Superior temporal gyrus (tissue), 1 donor: Measurements from ENCODE around the gene SUMF2.
"Not testable (repeated sequence)": the region's sequence is repeated elsewhere in the genome, so short reads cannot be mapped to it uniquely, and the experiment has no call there.

Experiments used
- DNase-seq: peaks from one replicate; pipeline ENCODE4 v3.0.0-alpha.2; 2016; ENCODE audit errors: extremely low spot score

SUMF2 gene

DNA sequence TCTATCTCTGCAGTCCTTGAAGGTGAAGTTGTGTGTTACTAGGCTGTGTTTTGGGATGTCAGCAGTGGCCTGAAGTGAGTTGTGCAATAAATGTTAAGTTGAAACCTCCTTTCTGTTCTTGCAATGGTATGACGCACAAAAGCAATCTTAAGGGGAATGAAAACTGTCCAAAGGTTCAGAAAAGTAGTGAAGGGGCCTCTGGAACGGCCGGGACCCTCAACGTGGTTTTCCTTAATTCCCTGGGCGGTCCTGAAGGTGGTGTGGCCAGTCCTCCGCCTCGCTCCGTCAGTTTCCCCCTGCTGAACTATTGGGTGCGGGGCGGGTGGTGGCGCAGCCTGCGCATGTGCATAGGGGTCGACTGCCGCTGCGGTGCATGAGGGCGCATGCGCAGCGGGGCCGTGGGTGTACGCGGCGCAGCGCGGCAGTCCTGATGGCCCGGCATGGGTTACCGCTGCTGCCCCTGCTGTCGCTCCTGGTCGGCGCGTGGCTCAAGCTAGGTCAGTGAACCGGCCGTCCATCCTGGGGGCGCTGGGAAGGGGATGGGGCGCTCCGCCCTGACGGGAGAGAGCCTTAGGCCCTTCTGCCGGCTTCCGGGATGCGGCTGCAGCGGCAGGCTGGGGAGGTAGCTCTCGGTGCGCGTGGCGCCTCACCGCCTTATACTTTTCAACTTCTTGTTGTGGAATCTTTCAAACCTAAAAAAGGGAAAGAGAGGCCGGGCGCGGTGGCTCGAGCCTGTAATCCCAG lies at the start of gene SUMF2:
Gene SUMF2, plus strand, starts transcription at position 405 of the 744 bp plus-strand sequence. Its CDS starts 26 bp downstream, at position 431.
- DNase-seq: peak; percentile 95

- not testable (repeated sequence) for DNase-seq
Measured at GRCh38 chr7:56017015-56017414, 47.1 kb upstream of the SUMF2 start.

GRCh38 chr7:56019501-56019900 lies 44.6 kb upstream of the SUMF2 start:
- no peak for DNase-seq

GRCh38 chr7:56023500-56023899 lies 40.6 kb upstream of the SUMF2 start:
- DNase-seq: no peak

- DNase-seq: no peak
Measured at GRCh38 chr7:56026538-56026937, 37.5 kb upstream of the SUMF2 start.

DNA sequence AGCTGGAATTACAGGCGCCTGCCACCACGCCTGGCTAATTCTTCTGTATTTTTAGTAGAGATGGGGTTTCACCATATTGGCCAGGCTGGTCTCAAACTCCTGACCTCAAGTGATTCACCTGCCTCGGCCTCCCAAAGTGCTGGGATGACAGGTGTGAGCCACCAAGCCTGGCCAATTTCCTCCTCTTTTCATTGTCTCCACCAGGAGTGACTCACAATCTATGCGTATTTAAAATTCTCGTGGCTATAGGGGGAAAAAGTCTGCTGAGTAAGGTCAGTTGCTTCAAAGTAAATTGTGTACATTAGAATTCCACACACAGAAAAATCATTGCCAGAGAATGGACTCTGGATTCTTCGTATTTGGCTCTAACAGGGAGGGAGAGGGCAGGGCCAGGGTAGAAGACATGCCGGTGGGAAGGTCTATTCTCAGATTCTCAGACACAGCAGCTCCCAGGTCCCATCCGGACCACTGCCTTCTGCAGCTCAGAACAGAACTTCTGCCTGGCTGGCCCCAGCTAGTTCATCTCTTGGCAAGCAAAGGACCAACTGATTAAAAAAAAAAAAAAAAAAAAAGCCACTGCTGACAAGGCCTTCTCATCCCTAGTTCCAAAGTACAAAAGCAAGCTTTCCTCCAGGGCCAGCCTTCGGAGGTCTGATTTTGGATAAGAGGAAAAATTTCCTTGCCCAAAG lies 35.0 kb upstream of the SUMF2 start:
- no peak for DNase-seq

GRCh38 chr7:56030340-56030739 lies 33.7 kb upstream of the SUMF2 start:
- no peak for DNase-seq

DNA sequence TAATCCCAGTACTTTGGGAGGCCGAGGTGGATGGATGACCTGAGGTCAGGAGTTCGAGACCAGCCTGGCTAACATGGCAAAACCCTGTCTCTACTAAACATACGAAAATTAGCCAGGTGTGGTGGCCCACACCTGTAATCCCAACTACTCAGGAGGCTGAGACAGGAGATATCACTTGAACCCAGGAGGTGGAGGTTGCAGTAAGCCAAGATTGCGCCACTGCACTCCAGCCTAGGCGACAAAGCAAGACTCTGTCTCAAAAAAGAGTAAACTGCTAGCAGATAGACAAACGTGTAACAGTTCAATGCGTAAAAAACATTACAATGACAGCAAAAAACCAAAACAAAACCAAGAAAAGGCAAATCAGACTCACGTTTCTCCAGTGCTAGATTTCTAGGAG lies 32.5 kb upstream of the SUMF2 start:
- DNase-seq: not testable (repeated sequence)

DNA sequence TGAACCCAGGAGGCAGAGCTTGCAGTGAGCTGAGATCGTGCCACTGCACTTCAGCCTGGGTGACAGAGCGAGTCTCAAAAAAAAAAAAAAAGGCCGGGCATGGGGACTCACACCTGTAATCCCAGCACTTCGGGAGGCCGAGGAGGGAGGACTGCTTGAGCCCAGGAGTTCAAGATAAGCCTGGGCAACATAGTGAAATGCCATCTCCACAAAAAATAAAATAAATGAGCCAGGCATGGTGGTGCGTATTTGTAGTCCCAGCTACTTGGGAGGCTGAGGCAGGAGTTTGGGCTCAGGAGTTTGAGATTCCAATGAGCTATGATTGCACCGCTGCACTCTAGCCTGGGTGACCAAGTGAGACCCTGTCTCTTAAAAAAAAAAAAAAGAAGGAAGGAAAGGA lies 31.5 kb upstream of the SUMF2 start:
- DNase-seq: not testable (repeated sequence)

GRCh38 chr7:56033671-56034432 lies 30.2 kb upstream of the SUMF2 start:
- DNase-seq: peak; percentile 54

DNA sequence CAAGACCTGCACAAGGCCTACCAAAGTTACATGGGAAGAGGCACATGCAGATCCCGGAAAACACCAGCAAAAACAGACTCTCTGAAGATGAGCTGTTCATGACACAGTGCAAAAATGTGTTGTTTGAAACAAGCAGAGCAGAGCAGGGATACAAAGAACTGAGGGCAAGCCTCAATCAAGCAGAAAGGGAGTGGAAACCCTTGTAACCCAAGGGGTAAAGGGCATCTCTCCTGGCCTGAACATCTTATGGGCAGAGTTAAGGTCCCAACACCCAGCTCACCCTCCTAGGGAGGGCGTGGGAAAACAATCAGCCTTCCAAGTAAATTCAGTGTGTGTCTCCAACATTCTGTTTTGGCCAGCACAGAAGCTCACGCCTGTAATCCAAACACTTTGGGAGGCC lies 23.4 kb upstream of the SUMF2 start:
- no peak for DNase-seq

DNA sequence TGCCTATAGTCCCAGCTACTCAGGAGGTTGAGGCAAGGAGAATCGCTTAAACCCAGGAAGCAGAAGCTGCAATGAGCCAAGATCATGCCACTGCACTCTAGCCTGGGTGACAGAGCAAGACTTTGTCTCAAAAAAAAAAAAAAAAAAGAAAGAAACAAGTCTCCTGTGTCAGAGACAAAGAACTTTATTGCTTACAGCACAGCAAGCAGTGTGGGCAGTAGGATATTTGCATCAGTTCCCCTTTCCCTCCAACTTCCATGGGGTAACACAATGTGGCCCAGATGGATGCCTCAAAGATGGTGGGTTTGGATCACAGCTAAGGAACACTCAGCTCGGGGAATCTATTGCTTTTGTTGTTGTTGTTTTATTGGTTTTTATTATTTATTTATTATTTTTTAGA lies 18.3 kb upstream of the SUMF2 start:
- DNase-seq: not testable (repeated sequence)

- DNase-seq: no peak
Measured at GRCh38 chr7:56046721-56047445, 17.2 kb upstream of the SUMF2 start.

GRCh38 chr7:56047446-56048116 lies 16.5 kb upstream of the SUMF2 start:
- not testable (repeated sequence) for DNase-seq

GRCh38 chr7:56048245-56048644 lies 15.8 kb upstream of the SUMF2 start:
- no peak for DNase-seq

GRCh38 chr7:56048763-56049162 lies 15.3 kb upstream of the SUMF2 start:
- DNase-seq: not testable (repeated sequence)

DNA sequence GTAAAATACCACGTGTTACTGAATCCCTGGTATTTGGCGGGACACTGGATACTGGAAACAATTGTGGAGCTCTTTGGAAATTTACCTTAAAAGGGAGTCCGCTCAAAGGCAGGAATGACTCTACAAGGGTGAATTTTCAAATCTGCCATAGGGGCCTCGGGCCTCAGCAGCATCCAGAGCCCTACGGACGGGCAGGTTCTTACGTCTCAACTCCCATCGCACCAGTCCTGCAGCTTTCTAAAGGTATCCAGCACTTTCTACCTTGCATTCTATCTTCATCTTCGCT lies 13.1 kb upstream of the SUMF2 start:
- DNase-seq: no peak

GRCh38 chr7:56051339-56052191 lies 12.5 kb upstream of the SUMF2 start, which contains the start of the genes CCT6A and PSPH:
Gene CCT6A, plus strand, starts transcription at chr7:56051765. Its CDS starts 84 bp downstream, at chr7:56051849.
Gene PSPH, minus strand, starts transcription at chr7:56051444. Its CDS starts 30,232 bp downstream, at chr7:56021212.
- DNase-seq: peak; percentile 99

DNA sequence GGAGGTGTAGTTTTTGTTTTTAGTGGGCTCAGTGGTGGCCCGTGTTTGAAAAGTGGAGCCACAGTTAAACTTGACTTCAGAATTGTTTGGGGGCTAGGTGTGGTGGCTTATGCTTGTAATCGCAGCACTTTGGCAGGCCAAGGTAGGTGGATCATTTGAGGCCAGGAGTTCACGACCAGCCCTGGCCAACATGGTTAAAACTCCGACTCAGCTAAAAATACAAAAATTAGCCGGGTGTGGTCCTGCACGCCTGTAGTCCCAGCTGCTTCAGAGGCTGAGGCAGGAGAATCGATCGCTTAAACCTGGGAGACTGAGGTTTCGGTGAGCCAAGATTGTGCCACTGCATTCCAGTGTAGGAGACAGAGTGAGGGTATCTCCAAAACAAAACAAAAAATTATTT lies 10.7 kb upstream of the SUMF2 start:
- DNase-seq: no peak

GRCh38 chr7:56053993-56054392 lies 10.1 kb upstream of the SUMF2 start:
- no peak for DNase-seq
